NCI-H774 (cell line): Measurements from ENCODE around the gene MAML2.
"Not testable (repeated sequence)": the region's sequence is repeated elsewhere in the genome, so short reads cannot be mapped to it uniquely, and the experiment has no call there.

Source experiments
- DNase-seq: peaks from one replicate; lab custom pipeline; 2025; lab: John Stamatoyannopoulos, UW

The MAML2 gene

GRCh38 chr11:96292291-96293010, 50.5 kb downstream of the MAML2 start:
- no peak for DNase-seq

GRCh38 chr11:96290631-96291030, 52.4 kb downstream of the MAML2 start:
- no peak for DNase-seq

- no peak for DNase-seq
Observed at GRCh38 chr11:96290031-96290430, 53.0 kb downstream of the MAML2 start.

GRCh38 chr11:96288915-96289314, 54.1 kb downstream of the MAML2 start:
- DNase-seq: no peak

GRCh38 chr11:96287822-96288439, 55.1 kb downstream of the MAML2 start:
- no peak for DNase-seq

GRCh38 chr11:96285985-96286384, 57.0 kb downstream of the MAML2 start:
- DNase-seq: not testable (repeated sequence)

- DNase-seq: no peak
Observed at GRCh38 chr11:96284917-96285316, 58.1 kb downstream of the MAML2 start.

GRCh38 chr11:96284401-96284800, 58.6 kb downstream of the MAML2 start:
- DNase-seq: no peak

- no peak for DNase-seq
Observed at GRCh38 chr11:96282625-96283220, 60.3 kb downstream of the MAML2 start.

- DNase-seq: no peak
Observed at GRCh38 chr11:96280444-96280843, 62.6 kb downstream of the MAML2 start.

- no peak for DNase-seq
Observed at GRCh38 chr11:96279896-96280290, 63.1 kb downstream of the MAML2 start.

GRCh38 chr11:96279018-96279895, 63.7 kb downstream of the MAML2 start:
- peak; percentile 25 for DNase-seq

- DNase-seq: peak; percentile 11
Observed at GRCh38 chr11:96278039-96278897, 64.7 kb downstream of the MAML2 start.

GRCh38 chr11:96277696-96278038, 65.3 kb downstream of the MAML2 start:
- DNase-seq: no peak

GRCh38 chr11:96276836-96277235, 66.2 kb downstream of the MAML2 start:
- DNase-seq: no peak

GRCh38 chr11:96275801-96276594, 67.0 kb downstream of the MAML2 start:
- no peak for DNase-seq

GRCh38 chr11:96273507-96273906, 69.5 kb downstream of the MAML2 start:
- no peak for DNase-seq

GRCh38 chr11:96272529-96273222, 70.3 kb downstream of the MAML2 start:
- DNase-seq: no peak

- DNase-seq: no peak
Observed at GRCh38 chr11:96271777-96272176, 71.2 kb downstream of the MAML2 start.

GRCh38 chr11:96271352-96271751, 71.6 kb downstream of the MAML2 start:
- DNase-seq: not testable (repeated sequence)
